ENCODE results near the gene ERP44.
"Not testable (repeated sequence)": the region's sequence is repeated elsewhere in the genome, so short reads cannot be mapped to it uniquely, and the experiment has no call there.

DNA sequence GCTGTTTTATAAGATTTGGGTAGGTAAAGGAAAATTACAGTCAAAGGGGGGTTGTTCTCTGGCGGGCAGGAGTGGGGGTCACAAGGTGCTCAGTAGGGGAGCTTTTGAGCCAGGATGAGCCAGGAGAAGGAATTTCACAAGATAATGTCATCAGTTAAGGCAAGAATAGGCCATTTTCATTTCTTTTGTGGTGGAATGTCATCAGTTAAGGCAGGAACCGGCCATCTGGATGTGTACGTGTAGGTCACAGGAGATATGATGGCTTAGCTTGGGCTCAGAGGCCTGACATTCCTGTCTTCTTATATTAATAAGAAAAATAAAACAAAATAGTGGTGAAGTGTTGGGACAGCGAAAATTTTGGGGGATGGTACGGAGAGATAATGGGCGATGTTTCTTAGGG, 41.5 kb upstream of the ERP44 start:
- TF ChIP-seq, protein P1, sequence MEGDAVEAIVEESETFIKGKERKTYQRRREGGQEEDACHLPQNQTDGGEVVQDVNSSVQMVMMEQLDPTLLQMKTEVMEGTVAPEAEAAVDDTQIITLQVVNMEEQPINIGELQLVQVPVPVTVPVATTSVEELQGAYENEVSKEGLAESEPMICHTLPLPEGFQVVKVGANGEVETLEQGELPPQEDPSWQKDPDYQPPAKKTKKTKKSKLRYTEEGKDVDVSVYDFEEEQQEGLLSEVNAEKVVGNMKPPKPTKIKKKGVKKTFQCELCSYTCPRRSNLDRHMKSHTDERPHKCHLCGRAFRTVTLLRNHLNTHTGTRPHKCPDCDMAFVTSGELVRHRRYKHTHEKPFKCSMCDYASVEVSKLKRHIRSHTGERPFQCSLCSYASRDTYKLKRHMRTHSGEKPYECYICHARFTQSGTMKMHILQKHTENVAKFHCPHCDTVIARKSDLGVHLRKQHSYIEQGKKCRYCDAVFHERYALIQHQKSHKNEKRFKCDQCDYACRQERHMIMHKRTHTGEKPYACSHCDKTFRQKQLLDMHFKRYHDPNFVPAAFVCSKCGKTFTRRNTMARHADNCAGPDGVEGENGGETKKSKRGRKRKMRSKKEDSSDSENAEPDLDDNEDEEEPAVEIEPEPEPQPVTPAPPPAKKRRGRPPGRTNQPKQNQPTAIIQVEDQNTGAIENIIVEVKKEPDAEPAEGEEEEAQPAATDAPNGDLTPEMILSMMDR (IDR thresholded peaks at IDR 0.05): not testable (repeated sequence)
- TF ChIP-seq POLR2A (IDR thresholded peaks at IDR 0.05): not testable (repeated sequence)
